A673 (cell line): Measurements from ENCODE around the gene LRRC17.

ENCODE experiments used
- EZH2 ChIP-seq: fragments of 200-600 bp; sonication (generic); IDR thresholded peaks from 2 replicates; pipeline ENCODE4 v1.6.1; 2017; ENCODE audit warnings: borderline replicate concordance, low read depth, mild to moderate bottlenecking, mixed read lengths, antibody characterized with exemption, low read length; ENCODE audit not compliant: poor library complexity, severe bottlenecking
- TF ChIP-seq, protein P1 (sequence below): fragments of 300-800, 200-600 bp; sonication (generic); conservative IDR thresholded peaks from 2 replicates; pipeline ENCODE4 v1.5.1; 2017; ENCODE audit warnings: low read depth, mild to moderate bottlenecking, antibody characterized with exemption, low read length, moderate library complexity, mixed read lengths

DNA sequence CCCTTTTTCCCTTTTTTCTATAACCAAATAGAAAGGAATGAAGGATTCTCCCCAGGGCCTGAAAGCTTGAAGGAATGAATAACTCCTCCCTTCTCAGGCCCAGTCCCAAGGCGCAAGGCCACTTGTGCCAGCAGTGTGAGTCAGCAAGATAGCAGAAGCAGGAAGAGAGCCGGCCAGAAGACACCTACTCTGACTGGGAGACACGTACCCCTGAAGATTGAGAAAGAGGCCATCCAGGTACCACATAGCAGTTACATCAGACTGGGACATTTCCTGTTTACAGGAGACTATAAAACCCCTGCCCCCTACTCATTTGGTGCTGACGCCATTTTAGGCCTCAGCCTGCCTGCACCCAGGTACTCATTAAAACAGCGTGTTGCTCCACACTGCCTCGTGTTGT is 65.5 kb downstream of the LRRC17 start:
- TF ChIP-seq, protein P1, sequence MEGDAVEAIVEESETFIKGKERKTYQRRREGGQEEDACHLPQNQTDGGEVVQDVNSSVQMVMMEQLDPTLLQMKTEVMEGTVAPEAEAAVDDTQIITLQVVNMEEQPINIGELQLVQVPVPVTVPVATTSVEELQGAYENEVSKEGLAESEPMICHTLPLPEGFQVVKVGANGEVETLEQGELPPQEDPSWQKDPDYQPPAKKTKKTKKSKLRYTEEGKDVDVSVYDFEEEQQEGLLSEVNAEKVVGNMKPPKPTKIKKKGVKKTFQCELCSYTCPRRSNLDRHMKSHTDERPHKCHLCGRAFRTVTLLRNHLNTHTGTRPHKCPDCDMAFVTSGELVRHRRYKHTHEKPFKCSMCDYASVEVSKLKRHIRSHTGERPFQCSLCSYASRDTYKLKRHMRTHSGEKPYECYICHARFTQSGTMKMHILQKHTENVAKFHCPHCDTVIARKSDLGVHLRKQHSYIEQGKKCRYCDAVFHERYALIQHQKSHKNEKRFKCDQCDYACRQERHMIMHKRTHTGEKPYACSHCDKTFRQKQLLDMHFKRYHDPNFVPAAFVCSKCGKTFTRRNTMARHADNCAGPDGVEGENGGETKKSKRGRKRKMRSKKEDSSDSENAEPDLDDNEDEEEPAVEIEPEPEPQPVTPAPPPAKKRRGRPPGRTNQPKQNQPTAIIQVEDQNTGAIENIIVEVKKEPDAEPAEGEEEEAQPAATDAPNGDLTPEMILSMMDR, result no peak
- no peak for TF ChIP-seq EZH2
